ENCODE data around the gene COL18A1.
"Not testable (repeated sequence)": the region's sequence is repeated elsewhere in the genome, so short reads cannot be mapped to it uniquely, and the experiment has no call there.

Gene COL18A1

GRCh38 chr21:45557616-45558043 is 152.7 kb downstream of the COL18A1 start:
- no peak for DNase-seq (ENCODE audit: low read depth, low spot score)

- no peak for DNase-seq (ENCODE audit: low read depth, low spot score)
These were observed 153.2 kb downstream of the COL18A1 start for GRCh38 chr21:45558044-45558721.

GRCh38 chr21:45559216-45560105 is 154.5 kb downstream of the COL18A1 start:
- DNase-seq (ENCODE audit: low read depth, low spot score), result no peak

- no peak for DNase-seq (ENCODE audit: low read depth, low spot score)
These were observed 155.4 kb downstream of the COL18A1 start for GRCh38 chr21:45560106-45561021.

GRCh38 chr21:45561241-45561640 is 156.3 kb downstream of the COL18A1 start:
- DNase-seq (ENCODE audit: low read depth, low spot score), result not testable (repeated sequence)

GRCh38 chr21:45562402-45562801 is 157.4 kb downstream of the COL18A1 start:
- DNase-seq (ENCODE audit: low read depth, low spot score), result no peak

GRCh38 chr21:45562965-45563364 is 158.0 kb downstream of the COL18A1 start:
- DNase-seq (ENCODE audit: low read depth, low spot score), result no peak
